Measurements from ENCODE around the gene ZNF677. TPM values are rescaled to one million over a fixed set of nuclear protein-coding genes. Genes with fewer than 3 reads are reported as not detected.
"Not testable (repeated sequence)": the region's sequence is repeated elsewhere in the genome, so short reads cannot be mapped to it uniquely, and the experiment has no call there.

ZNF677 gene
- polyA plus RNA-seq, 2 of the 4 experiments (the other 2 are of a cell fraction): not detected

GRCh38 chr19:53193535-53194222 is 61.0 kb downstream of the ZNF677 start:
- no peak for ATAC-seq
- H3K4me1 ChIP-seq: no peaks in the 10 kb centered on the region
- no peak for FAIRE-seq
- H3K27ac ChIP-seq: no peak overlapping the region
- no peak for TF ChIP-seq NR3C1 (IDR thresholded peaks at IDR 0.05)
- no peak for TF ChIP-seq ELK1 (IDR thresholded peaks at IDR 0.05; ENCODE audit: low read depth, low read length)
- TF ChIP-seq ZNF302 (CRISPR knock-in tag; IDR thresholded peaks at IDR 0.05): no peak
- no peak for TF ChIP-seq RARB (CRISPR knock-in tag; IDR thresholded peaks at IDR 0.05)
- H3K4me2 ChIP-seq: no peak overlapping the region
- WGBS (ENCODE audit: missing lambda C conversion rate): 45% methylated on average over 12 of the region's 12 CpGs
- no peak overlapping the region for H3K4me3 ChIP-seq
- H3K9me3 ChIP-seq: peaks cover 64% of the 10 kb centered on the region
- POLR2A ChIA-PET: no interaction called here
- no peak for DNase-seq (ENCODE audit: low read depth in 1 of 2, low spot score in 1 of 2)
- CTCF ChIA-PET: no interaction called here

DNA sequence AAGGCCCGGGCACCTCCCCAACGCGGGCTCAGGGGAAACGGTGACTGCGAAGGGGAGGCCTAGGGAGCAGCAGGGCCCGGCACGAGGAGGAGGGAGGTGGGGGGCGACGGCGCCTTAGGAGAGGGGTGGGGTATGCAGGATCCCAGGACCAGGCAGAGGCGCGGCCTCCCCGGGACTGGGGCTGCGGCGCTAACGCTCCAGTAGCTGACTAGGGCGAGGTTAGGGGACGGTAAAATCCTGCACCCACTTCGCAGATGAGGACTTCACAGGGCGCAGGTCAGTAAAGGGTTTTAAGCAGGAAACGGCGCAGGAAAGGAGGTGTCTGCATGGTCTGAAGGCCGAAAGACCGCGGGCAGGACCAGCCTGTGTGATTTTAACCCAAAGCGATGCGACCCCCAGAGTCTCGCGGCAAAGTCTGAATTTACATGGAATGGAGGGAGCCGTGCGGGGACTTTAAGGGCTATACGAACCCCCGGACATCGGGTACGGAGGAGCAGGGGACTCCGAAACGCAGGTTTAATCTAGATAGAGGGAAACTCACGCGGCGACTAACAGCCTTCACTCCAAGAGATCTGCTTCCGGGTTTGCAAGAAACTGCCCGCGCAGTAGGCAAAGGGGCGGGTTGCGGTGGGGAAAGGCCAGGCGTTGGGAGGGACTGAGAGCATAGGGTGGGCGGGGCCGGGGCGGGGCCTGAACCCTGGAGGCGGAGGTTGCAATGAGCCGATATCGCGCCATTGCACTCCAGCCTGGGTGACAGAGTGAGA is 61.7 kb downstream of the ZNF677 start, which contains the start of gene ZNF665:
Gene ZNF665 (minus strand): TSS at position 588 of the 764 bp plus-strand sequence. CDS start 10,460 bp downstream, outside the sequence.
- Histone ChIP-seq H3K4me1 (no peaks in the 10 kb centered on the region), H3K27ac (no peak within 1 kb of the TSS), H3K4me2 (no peak within 1 kb of the TSS), H3K9me3 (peaks cover 59% of the 10 kb centered on the region), H3K4me3 (no peak within 1 kb of the TSS)
- no peak for DNase-seq (ENCODE audit: low read depth in 1 of 2, low spot score in 1 of 2)
- FAIRE-seq: no peak
- POLR2A ChIA-PET: no interaction called here
- WGBS (ENCODE audit: missing lambda C conversion rate): 40% methylated on average over 42 of the region's 53 CpGs
- ATAC-seq: no peak
- TF ChIP-seq PBX3 (IDR thresholded peaks at IDR 0.05) (no peak), ZC3H11A (IDR thresholded peaks at IDR 0.05) (no peak), HOXA7 (CRISPR knock-in tag; IDR thresholded peaks at IDR 0.05) (no peak), HEYL (CRISPR knock-in tag; IDR thresholded peaks at IDR 0.05) (no peak)
- CTCF ChIA-PET: no interaction called here

DNA sequence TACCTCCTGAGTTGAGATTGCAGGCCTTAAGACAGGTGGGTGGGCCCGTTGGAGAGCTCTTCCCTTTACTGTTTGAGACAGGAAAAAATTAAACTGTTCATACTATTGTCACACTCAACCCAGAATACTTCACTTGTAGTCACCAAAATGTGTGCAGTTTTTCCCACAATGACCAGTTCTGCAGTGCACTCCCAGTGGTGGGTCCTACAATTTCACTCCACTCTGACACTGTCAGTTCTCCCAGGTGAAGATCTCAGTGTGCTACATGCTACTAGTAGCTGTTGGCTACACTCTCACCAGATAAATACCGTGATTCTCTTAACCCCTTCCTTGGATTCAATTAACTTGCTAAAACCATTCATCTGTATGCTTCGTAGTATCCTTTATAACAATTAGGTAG is 64.4 kb downstream of the ZNF677 start:
- Histone ChIP-seq H3K4me1 (no peaks in the 10 kb centered on the region), H3K4me3 (no peak overlapping the region), H3K9me3 (peaks cover 42% of the 10 kb centered on the region), H3K27ac (no peak overlapping the region), H3K4me2 (no peak overlapping the region)
- DNase-seq (ENCODE audit: low read depth in 1 of 2, low spot score in 1 of 2) (no peak), ATAC-seq (no peak), FAIRE-seq (no peak)
- WGBS (ENCODE audit: missing lambda C conversion rate): 10% methylated on average over 3 of the region's 3 CpGs
- ChIA-PET POLR2A (no interaction called here), CTCF (no interaction called here)
- TF ChIP-seq, protein P1, sequence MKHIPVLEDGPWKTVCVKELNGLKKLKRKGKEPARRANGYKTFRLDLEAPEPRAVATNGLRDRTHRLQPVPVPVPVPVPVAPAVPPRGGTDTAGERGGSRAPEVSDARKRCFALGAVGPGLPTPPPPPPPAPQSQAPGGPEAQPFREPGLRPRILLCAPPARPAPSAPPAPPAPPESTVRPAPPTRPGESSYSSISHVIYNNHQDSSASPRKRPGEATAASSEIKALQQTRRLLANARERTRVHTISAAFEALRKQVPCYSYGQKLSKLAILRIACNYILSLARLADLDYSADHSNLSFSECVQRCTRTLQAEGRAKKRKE (CRISPR knock-in tag; IDR thresholded peaks at IDR 0.05; ENCODE audit: low read depth): no peak
- no peak for TF ChIP-seq BHLHE40 (IDR thresholded peaks at IDR 0.05; ENCODE audit: low read depth, low read length)
- no peak for TF ChIP-seq MYC (IDR thresholded peaks at IDR 0.05; ENCODE audit: borderline replicate concordance, low read length)
- no peak for TF ChIP-seq PBX3 (IDR thresholded peaks at IDR 0.05)
- no peak for TF ChIP-seq HEYL (CRISPR knock-in tag; IDR thresholded peaks at IDR 0.05)
- no peak for TF ChIP-seq GATA3 (IDR thresholded peaks at IDR 0.05; ENCODE audit: borderline replicate concordance)
- TF ChIP-seq KDM5A (IDR thresholded peaks at IDR 0.05): no peak
- TF ChIP-seq ZC3H11A (IDR thresholded peaks at IDR 0.05): no peak
- TF ChIP-seq NFE2L2 (conservative IDR thresholded peaks at IDR 0.05; ENCODE audit: low read length): no peak
- TF ChIP-seq CHD2 (IDR thresholded peaks at IDR 0.05; ENCODE audit: low read length, partially characterized antibody): no peak
- no peak for TF ChIP-seq ZSCAN20 (CRISPR knock-in tag; IDR thresholded peaks at IDR 0.05)

GRCh38 chr19:53189691-53190198 is 64.9 kb downstream of the ZNF677 start:
- H3K4me1 ChIP-seq; H3K27ac ChIP-seq; DNase-seq (ENCODE audit: low read depth in 1 of 2, low spot score in 1 of 2); ATAC-seq; H3K4me2 ChIP-seq; FAIRE-seq; CTCF ChIA-PET; POLR2A ChIA-PET; H3K4me3 ChIP-seq: not testable (repeated sequence)
- 69% methylated on average over 11 of the region's 16 CpGs for WGBS (ENCODE audit: missing lambda C conversion rate)
- peaks cover 38% of the 10 kb centered on the region for H3K9me3 ChIP-seq

All from A549 (cell line).